Measurements from ENCODE around the gene TPT1. TPM values are rescaled to one million over a fixed set of nuclear protein-coding genes. Genes with fewer than 3 reads are reported as not detected.

TPT1 gene
- total and polyA plus RNA-seq, 12 donors = 3,297 to 6,104 (median 3,852) TPM

- H3K4me3 ChIP-seq = no peak overlapping the region
- no peaks in the 10 kb centered on the region for H3K27me3 ChIP-seq
- peaks cover 0 to 4% (median 0%) of the 10 kb centered on the region in 11 donors for H3K9me3 ChIP-seq
- WGBS, 2 donors = 78 to 83% methylated on average over 9 of the region's 9 CpGs
- ATAC-seq (no peak), DNase-seq (no peak)
- peak overlapping the region in 8 of 10 donors; percentile 42 to 92 (median 86) for H3K27ac ChIP-seq
- no peak for TF ChIP-seq CTCF (IDR thresholded peaks at IDR 0.05)
- intact Hi-C loops (cut with DNase I) = no loop called here
- peaks cover 10 to 82% (median 56%) of the 10 kb centered on the region in 9 donors for H3K4me1 ChIP-seq
- H3K36me3 ChIP-seq = no peaks in the 10 kb centered on the region
These were observed 13.6 kb downstream of the TPT1 start for GRCh38 chr13:45327253-45327955.

GRCh38 chr13:45325806-45326205, 15.2 kb downstream of the TPT1 start:
- ATAC-seq (peak; percentile 73 to 92 (median 86)), DNase-seq (peak; percentile 48 to 84)
- 21 to 34% methylated on average over 4 of the region's 4 CpGs for WGBS, 2 donors
- H3K4me1 ChIP-seq = peaks cover 10 to 79% (median 48%) of the 10 kb centered on the region in 9 donors
- H3K4me3 ChIP-seq = no peak overlapping the region
- H3K9me3 ChIP-seq = peaks cover 0 to 4% (median 0%) of the 10 kb centered on the region in 11 donors
- no peak for TF ChIP-seq CTCF (IDR thresholded peaks at IDR 0.05)
- H3K27ac ChIP-seq = peak overlapping the region; percentile 31 to 92 (median 78)
- no peaks in the 10 kb centered on the region for H3K36me3 ChIP-seq
- no peaks in the 10 kb centered on the region for H3K27me3 ChIP-seq
- intact Hi-C loops (cut with DNase I) = no loop called here

- WGBS, 2 donors = 57 to 63% methylated on average over 4 of the region's 4 CpGs
- no peak for DNase-seq
- peak overlapping the region in 3 of 10 donors; percentile 3 to 30 (median 29) for H3K27ac ChIP-seq
These were observed 19.9 kb downstream of the TPT1 start for GRCh38 chr13:45320876-45321629.

More at GRCh38 chr13:45320876-45321629, 19.9 kb downstream of the TPT1 start:
- intact Hi-C loops (cut with DNase I) = no loop called here
- Histone ChIP-seq H3K27me3 (no peaks in the 10 kb centered on the region), H3K36me3 (no peaks in the 10 kb centered on the region), H3K9me3 (no peaks in the 10 kb centered on the region), H3K4me1 (peaks cover 2 to 46% (median 15%) of the 10 kb centered on the region in 9 donors), H3K4me3 (no peak overlapping the region)
- no peak for TF ChIP-seq CTCF (IDR thresholded peaks at IDR 0.05)
- ATAC-seq = peak in 2 of 8 donors; percentile 13 to 41

Data from heart right ventricle (tissue), 16 donors.